SW 1271 (cell line): ENCODE measurements around the gene SPACDR.
"Not testable (repeated sequence)": the region's sequence is repeated elsewhere in the genome, so short reads cannot be mapped to it uniquely, and the experiment has no call there.

Experiments
- DNase-seq, 2 experiments: peaks; one replicate each; lab custom pipeline; 2025; lab: John Stamatoyannopoulos, UW

Gene SPACDR

DNA sequence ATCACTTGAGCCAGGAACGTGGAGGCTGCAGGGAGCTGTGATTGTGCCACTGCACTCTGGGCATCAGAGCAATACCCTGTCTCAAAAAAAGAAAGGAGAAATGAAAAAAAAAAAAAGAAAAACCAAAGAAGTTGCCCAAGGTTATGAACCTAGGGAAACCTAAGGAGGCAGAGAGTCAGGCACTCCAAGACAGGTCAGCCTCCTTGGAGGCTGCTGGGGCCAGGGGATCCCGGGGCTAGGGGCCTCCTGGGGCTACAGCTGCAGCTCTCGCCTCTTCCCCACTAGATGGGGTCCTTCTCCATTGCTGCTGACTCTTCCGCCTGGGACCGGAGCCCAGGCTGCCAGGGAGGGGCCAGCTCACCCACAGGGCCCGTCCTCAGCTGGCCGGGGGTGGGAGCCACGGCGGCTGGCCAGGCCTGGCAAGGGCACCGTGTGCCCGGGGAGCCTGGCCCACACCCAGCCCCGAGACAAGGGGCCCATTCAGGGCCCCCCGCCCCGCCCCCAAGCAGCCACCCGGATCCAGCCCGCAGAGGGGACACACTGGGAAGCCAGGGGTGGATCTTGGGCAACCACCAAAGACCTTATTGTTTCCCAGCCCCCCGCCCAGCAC is 1.7 kb upstream of the SPACDR start:
- DNase-seq = peak in 1 of 2 experiments; percentile 15

DNA sequence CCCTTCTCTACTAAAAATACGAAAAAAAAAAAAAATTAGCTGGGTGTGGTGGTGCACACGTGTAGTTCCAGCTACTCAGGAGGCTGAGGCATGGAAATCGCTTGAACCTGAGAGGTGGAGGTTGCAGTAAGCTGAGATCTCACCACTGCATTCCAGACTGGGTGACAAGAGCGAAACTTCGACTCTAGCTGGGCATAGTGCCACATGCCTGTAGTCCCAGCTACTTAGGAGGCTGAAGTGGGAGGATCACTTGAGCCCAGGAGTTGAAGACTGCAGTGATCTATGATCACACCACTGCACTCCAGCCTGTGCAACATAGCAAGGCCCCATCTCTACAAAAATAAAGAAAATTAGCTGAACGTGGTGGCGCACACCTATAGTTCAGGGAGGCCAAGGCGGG is 1.2 kb upstream of the SPACDR start:
- DNase-seq = no peak

- DNase-seq = no peak
These were observed 731 bp upstream of the SPACDR start for GRCh38 chr7:100464791-100465190.

- no peak for DNase-seq
These were observed 7.0 kb downstream of the SPACDR start for GRCh38 chr7:100457033-100457432.

DNA sequence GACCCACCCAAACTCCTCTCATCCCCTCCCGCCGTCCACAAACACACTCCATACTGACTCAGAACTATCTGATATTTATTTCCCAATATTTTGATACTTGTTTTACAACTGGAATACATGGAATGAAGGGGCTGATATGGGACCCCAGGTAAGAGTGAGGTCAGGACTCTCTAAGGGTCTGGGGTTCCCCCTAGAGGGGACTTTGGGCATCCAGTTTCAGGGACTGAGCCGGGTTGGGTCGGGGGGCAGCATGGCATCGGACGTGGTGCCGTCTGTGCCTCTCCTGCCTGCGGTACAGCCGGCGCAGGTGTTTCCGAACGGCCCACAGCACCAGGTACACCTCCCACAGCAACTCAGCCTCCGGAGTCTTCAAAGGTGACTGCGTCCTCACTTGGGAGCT is 7.5 kb downstream of the SPACDR start:
- no peak for DNase-seq

- DNase-seq = no peak
These were observed 8.9 kb downstream of the SPACDR start for GRCh38 chr7:100455206-100455605.

GRCh38 chr7:100453854-100454253 is 10.2 kb downstream of the SPACDR start:
- DNase-seq = not testable (repeated sequence)

DNA sequence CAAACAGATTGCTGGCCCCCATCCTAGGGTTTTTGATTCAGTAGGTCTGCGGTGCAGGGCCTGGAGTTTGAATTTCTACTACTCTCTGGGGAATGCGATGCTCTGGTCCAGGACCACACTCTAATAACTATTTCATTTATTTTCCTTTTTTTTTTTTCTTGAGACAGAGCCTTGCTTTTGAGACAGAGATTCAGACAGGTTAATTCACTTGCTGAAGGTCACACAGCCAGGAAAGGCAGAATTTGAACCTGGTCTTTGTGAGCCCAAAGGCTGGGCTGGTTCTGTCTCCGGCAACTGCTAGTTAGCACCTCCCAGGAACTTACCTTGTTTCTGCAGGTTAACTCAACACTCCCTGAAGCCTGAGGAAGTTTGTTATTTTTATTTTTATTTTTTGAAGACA is 11.5 kb downstream of the SPACDR start:
- DNase-seq = no peak

GRCh38 chr7:100449190-100449795 is 14.8 kb downstream of the SPACDR start:
- no peak for DNase-seq

- DNase-seq = not testable (repeated sequence)
These were observed 16.7 kb downstream of the SPACDR start for GRCh38 chr7:100447363-100447762.

DNA sequence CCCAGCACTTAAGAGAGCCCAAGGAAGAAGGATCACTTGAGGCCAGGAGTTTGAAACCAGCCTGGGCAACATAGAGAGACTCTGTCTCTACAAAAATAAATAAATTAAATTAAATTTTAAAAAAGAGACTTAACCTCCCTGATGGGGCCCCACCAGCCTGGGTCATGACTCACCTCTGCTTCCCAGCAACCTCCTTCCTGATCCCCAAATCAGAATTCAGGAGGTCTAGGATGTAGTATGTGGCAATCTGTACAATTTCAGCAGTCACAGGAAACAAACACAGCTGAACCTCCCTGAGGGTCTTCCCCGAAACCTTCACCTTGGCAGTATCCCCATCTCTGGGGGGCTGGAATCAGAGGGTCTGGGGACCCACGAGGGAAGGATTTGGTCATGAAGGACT is 18.0 kb downstream of the SPACDR start:
- DNase-seq = no peak

- peak in 1 of 2 experiments; percentile 53 for DNase-seq
These were observed 19.5 kb downstream of the SPACDR start for GRCh38 chr7:100444311-100445278.

DNA sequence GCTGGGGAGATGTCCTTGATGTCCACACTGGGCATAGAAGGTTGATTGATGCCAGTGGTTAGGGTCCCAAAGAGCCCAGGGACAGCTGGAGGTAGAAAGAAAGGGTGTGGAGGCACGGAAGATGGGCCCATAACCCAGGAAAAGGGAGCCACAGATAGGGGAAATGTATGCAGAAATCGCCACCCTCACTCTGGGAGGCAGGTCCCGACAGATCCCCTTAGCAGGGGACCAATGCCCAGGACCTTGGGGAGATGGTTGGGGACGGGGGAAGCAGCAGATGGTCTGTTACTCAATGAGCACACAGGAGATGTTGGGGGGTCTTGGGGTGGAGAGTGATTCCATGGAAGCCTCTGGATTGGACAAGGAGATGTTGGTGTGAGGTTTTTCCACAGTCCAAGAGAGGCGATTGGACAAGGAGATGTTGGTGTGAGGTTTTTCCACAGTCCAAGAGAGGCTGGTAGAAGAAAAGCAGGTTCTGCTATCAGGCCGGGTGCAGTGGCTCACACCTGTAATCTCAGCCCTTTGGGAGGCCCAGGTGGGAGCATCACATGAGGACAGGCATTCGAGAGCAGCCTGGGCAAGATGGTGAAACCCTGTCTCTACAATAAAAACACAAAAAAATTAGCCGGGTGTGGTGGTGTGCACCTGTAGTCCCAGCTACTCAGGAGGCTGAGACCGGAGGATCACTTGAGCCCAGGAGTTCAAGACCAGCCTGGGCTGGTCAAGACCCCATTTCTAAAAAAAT is 20.8 kb downstream of the SPACDR start:
- DNase-seq = no peak

GRCh38 chr7:100441641-100442535 is 22.2 kb downstream of the SPACDR start:
- no peak for DNase-seq

- DNase-seq = not testable (repeated sequence)
These were observed 24.8 kb downstream of the SPACDR start for GRCh38 chr7:100439244-100439643.

DNA sequence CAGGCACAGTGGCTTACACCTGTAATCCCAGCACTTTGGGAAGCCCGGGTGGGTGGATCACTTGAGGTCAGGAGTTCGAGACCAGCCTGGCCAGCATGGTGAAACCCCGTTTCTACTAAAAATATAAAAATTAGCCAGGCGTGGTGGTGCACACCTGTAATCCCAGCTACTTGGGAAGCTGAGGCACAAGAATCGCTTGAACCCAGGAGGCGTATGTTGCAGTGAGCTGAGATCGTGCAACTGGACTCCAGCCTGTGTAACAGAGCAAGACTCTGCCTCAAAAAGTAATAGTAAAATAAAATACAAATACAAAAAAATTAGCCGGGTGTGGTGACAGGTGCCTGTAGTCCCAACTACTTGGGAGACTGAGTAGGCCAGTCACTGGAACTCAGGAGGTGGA is 25.3 kb downstream of the SPACDR start:
- not testable (repeated sequence) for DNase-seq

GRCh38 chr7:100438172-100438571 is 25.9 kb downstream of the SPACDR start:
- DNase-seq = no peak

GRCh38 chr7:100437150-100438100 is 26.6 kb downstream of the SPACDR start:
- no peak for DNase-seq

- peak in 1 of 2 experiments; percentile 35 for DNase-seq
These were observed 28.4 kb downstream of the SPACDR start for GRCh38 chr7:100435401-100436304.
